Pons (tissue), 1 donor: ENCODE measurements around the gene AEN.
A peak's percentile ranks its signal among the peaks of the same experiment; 100 is the strongest.

Source experiments
- DNase-seq: peaks from one replicate; pipeline ENCODE4 v3.0.0-alpha.2; 2016; ENCODE audit warnings: low spot score

AEN gene, protein sequence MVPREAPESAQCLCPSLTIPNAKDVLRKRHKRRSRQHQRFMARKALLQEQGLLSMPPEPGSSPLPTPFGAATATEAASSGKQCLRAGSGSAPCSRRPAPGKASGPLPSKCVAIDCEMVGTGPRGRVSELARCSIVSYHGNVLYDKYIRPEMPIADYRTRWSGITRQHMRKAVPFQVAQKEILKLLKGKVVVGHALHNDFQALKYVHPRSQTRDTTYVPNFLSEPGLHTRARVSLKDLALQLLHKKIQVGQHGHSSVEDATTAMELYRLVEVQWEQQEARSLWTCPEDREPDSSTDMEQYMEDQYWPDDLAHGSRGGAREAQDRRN

DNA sequence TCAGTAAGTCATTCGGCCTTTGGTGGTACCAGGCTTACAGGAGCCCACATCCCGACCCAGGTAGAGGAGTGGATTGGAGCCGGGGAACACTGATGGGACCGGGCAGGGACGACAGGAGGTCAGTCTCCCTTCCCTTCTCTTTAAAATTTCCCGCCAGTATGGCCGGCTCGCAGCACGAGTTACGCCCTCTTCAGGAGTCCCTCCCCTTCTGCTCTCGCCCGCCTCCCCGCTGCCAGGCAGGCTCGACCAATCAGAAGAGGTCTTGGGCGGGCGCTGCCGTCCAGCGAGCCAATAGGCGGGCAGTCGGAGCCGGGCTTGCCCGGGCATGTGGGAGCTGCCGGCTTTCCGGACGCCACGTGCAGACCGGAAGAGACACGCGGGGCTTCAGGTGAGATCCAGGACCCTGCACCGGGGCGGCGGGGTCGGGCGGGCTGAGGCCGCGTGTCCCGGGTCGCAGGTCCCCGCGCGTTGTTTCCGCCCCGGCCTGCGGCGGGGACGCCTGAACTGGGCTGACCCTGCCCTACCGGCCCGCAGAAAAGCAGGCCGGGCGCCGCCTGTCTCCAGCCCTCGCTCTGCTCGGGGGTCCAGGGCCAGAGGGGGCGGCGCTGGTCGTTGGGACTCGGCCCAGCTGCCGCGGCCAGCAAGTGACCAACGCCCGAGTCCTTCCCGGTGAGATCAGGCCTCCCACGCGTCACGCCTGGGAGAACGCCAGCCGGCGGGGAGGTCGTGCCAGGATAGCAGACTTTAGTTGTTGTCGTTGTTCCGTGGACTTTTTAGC is at the start of gene AEN:
Gene AEN (plus strand): TSS at position 346 of the 778 bp plus-strand sequence. CDS start 4,870 bp downstream, outside the sequence.
- peak; percentile 96 for DNase-seq

DNA sequence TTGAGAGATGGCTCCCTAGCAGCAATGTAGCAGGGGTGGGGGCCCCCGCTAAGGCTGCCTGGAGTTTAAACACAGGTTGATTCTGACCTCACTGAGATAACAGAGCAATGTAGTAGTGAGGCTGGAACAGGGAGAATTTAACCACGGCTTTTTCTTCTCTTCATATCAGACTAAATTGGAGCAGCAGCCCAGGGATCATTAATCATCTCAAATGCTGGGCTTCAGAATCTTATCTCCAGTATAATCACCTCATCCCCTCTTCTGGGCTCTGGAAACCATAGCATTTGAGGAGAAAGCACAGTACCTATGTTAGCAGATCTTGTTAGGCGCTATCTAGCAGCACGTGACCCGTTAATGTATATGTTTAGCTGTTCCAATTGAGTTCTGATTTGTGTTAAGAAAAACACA is 49.3 kb upstream of the AEN start:
- DNase-seq: no peak

DNA sequence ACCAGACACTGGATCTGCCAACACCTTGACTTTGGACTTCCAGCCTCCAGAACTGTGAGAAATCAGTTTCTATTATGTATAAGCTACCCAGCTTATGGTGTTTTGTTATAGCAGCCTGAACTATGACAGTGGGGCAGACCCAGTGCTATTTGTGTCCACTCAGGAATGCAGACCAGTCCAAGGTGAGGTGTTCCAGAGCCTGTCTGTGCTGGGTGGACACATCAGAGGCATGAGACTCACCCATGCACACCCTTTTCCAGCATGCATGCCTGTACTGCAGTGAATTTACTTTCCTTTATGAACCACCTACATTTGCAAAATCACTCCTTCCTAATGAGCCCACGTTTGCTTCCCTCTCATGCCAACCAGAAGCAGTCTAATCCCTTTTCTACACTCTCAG is 47.1 kb upstream of the AEN start:
- DNase-seq: no peak

DNA sequence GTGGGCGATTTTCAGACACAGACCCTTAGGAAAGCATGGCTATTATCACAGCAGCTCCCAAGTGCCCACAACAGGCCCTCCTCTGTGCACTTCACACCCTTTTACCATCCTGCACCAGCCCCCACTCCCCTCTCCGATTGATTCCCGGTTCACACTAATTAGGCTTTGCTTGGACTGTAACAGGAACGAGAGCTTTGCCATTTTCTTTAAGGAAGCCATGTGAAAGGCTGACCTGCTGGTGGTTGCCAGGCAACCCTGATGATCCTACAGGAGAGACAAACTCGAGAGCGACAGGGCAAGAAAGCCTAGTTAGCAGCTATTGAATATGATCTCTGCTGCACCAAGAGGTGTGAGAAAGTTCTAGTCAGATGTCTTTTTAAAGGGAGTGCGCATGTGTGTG is 46.5 kb upstream of the AEN start:
- no peak for DNase-seq

DNA sequence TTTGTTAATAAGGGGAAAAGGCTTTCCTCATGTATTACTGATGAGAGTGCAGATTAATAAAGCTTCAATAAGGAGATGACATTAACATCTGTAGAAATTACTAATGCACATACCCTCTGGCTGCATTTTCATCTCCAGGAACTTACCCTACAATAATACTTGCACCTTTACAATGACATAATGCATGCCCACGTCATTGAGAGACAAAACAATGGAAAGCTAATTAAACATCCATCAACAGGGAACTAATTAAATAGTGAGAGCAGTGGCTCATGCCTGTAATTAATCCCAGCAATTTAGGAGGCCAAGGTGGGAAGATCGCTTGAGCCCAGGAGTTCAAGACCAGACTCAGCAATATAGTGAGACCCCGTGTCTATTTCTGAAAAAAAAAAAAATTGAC is 41.8 kb upstream of the AEN start:
- DNase-seq: no peak

DNA sequence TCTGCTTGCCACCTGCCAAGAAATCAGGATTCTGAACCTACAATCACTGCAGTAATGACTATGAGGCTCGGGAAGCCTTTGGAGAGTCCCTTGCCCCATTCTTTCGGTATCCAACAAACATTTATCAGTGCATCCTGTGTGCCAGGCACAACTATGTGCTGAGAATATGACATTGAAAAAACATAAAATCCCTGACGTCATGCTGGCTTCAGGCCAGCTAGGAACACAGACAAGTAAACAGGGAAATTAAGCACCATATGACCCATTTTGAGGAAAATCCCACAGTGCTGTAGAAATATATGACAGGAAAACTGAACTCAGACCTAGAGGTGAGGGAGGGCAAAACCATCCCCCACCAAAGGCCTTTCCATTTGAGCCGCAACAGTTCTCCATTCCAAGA is 40.6 kb upstream of the AEN start:
- DNase-seq: no peak

DNA sequence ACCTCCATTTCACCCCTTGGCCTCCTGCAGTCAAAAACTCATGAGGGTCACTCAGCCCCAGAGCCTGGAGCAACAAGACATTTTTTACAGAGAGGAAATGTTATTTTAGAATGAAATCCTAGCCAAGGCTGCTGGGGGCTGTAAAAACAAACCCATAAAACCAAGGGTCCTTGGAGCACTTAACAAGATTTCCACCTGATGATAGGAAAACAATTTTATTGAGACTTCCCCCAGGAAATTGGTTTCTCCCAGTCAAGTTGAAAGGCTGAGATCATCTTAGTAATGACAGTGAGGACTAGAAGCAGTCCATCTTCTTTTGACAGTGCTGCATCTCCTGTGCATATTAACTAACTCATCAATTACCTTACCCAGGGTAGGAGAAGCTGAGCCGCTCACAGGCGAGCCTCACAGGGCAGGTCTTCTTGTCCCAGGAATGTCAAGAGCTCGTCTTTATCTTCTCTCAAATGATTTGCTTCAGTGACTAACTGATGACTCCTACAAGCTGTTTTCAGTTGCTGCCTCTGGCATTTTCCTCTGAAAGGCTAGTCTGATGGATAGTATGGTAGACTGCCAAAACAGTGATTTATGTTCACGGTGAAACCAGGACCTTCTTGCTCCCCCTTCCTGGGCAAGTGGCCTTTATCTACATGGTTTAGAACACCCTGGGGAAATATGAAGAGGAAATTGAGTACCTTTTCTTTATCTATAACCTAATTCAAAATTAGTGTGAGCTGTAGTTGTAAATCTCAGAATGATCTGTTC is 34.6 kb upstream of the AEN start:
- DNase-seq: no peak

DNA sequence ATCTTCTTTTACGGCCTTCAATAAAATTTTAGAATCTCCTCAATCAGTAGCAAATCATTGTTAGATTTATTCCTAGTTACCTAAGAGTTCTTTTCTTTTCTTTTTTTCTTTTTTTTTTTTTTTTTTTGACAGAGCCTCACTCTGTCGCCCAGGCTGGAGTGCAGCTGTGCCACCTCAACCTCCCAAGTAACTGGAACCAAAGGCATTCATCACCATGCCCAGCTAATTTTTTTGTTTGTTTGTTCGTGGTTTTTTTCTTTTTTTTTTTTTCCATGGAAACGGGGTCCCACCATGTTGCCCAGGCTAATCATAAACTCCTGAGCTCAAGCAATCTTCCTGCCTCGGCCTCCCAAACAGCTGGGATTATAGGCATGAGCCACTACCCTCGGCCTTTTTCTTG is 30.4 kb upstream of the AEN start:
- no peak for DNase-seq

DNA sequence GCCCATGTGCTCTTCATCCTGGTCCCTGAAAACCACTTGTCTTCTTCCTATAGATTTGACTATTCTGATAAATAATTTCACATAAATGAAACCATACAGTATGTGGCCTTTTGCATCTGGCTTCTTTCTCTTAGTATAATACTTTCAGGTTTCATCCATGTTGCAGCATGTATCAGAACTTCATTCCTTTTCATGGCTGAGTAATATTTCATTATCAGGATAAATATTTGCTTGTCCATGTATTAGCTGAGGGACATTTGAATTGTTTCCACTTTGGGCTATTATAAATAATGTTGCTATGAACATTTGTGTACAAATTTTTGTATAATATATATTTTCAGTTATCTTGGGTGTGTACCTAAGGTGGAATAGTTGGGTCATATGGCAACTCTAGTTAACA is 29.8 kb upstream of the AEN start:
- no peak for DNase-seq

DNA sequence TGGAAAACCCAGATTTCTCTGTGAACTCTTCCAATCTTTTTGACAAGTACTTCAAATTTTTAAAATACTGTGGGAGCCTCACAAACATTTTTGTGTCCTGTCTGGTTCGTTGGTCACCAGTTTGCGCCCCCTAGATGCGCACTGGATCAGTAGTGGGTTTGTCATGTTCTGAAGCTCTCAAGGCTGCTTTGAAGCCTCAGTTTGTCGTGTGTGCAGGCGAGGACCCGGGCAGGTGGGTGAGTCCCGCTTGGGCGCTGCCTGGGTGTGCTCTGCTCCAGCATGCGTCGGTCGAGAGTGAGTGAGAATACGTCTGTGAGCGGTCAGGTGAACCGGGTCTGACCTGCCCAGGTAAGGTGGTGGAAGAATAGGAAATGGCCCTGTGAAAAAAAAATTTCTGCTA is 17.3 kb upstream of the AEN start:
- no peak for DNase-seq

DNA sequence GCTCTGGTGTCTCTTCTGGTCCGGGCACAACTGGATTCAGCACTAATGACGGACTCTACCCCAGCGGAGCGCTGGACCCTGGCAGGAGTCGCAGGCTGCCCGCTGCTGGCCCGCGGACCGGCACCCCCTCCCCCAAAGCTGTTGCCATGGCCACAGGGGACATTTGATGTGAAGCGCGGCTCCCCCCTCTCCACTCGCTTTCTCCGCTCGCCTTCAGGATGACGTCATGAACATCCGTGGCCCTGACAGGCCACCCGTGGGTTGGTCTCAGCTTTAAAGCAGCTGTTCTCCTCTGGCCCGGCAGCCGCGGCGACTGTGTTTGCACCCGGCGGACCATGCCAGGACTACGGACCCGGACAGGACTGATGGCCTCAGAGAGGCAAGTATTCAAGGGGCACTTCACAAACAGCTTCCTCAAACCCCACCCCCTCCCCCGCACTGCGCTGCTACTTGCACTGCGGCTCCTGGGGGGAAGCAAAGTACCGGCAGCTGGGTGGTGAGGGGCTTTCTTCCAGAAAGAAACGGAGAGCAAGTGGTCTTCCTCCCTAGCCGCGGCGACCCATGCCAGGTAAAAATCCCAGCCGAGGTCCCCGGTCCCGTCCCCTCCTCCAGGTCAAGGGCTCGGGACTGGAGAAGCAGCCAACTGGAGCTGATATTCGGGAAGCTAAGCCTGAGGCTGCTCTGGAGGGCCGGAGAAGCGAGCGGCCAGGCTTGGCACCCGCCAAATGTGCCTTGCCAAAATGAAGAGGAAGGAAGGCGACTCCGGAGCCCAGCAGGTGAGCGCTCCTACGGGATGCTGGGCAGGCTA is 16.6 kb upstream of the AEN start:
- no peak for DNase-seq

DNA sequence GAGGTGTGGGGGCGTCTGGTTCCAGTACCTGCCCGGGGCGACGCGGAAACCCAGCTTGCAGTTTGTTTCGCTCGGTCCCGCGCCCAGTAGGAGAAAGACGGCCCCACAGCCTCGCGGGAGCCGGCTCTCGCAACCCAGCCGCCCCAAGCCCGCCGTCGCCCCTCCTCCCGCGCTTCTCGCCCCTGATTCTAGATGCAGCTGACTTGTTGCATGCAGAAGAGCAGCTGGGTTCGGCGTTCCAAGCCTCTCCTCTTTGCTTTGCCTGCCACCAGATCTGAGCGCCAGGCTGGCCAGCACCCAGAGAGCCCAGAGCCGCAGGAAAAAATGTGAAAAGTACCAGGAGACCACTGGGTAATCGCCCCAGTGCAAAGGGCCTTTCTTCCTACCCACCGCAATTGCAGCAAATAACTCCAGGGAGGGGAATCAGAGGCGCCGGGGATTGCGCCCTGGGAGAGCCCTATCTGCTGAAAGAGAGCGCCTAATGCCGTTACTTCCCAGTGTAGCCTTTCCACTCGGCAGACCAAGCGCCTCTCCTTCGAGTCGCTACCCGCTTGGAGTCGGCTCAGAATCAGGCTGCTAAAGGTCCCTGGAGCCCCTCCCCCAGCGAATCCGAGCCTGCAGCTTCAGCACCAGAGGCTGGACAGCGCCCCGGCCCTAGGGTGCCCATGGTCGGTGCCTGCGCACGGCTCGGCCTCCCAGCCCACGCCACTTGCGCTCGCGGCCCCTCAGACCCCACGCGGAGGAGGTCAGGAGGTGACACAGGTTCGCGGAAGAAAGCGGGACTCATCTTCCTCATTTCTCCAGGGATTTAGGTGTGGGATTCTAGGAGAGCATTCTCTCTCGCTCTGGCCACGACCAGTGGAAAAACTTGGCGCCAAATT is 15.7 kb upstream of the AEN start:
- DNase-seq: no peak

DNA sequence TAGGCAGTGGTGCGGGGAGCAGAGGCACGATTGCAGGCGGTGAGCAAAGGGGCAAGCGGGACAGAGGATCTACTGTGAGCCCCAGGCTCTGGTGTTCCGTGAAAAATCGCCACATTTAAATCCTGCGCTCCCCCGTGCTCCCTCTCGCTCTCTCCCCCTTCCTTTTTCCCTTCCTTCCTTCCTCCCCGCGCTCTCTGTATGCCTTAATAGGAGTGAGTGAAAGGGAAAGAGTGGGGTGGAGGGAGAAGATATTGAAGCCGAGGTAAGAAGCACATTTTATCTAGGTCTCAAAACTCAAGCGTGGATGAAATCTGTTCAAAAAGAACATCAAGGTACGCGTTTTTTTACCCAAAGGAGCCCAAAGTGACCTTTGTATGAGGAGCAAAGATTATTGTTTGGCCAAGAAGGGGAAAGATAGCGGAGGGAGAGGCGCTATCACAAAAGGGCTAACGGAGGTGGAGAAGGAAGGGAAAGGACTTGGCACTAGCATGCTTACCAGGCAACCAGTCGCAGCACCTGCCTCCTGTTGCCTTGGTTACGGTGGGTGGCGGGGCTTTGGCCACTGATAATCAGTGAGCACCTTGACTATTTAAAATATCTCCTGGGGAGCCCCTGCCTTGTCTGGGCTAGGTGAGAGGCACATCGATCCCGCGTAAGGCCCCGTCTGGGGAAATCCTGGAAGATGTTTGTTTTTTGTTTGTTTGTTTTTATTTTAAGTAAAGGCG is 14.9 kb upstream of the AEN start:
- DNase-seq: no peak

DNA sequence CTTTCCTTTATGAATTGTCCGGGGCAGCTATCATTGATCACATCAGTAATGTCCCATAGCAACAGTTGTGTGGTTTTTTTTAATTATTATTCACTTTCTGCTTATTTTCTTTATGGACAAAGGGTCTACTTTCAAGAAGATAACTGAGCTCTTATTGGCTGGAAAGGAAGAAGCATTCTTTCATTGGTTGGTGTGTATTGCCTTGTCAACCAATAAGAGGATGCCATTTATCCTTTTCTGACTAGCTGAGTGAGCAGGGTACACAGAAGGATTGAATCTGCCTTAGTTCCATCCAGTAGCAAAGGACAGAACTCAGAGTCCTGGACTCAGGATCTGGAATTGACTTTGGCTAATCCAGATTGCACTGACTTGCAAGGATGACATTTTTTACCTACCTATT is 13.2 kb upstream of the AEN start:
- DNase-seq: no peak

DNA sequence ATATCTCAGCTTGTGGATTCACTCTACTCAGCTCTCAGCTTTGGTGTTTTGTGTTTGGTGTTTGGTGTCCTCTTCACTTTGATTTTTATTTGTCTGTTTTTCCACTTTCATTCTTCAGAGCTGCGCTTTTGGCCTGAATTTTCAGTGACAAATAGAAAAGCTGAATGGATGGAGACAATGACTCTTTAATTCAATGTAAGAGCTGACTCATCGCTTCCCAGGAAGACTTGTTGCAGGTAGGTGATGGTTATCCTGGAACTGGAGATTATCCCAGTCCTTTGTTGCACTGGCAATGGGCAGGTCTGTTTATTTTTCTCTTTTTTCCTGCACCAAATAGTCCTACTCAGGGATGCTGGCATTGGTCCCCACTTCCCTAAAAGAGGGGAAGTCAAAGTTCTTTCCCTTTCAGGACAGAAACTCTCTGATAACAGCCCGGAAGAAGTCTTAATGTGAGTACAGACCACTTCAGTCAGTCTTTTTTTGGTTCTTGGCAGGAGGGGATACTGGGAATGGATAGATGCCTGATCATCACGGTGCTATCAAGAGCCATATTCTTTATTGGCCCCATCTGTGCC is 12.4 kb upstream of the AEN start:
- DNase-seq: no peak

DNA sequence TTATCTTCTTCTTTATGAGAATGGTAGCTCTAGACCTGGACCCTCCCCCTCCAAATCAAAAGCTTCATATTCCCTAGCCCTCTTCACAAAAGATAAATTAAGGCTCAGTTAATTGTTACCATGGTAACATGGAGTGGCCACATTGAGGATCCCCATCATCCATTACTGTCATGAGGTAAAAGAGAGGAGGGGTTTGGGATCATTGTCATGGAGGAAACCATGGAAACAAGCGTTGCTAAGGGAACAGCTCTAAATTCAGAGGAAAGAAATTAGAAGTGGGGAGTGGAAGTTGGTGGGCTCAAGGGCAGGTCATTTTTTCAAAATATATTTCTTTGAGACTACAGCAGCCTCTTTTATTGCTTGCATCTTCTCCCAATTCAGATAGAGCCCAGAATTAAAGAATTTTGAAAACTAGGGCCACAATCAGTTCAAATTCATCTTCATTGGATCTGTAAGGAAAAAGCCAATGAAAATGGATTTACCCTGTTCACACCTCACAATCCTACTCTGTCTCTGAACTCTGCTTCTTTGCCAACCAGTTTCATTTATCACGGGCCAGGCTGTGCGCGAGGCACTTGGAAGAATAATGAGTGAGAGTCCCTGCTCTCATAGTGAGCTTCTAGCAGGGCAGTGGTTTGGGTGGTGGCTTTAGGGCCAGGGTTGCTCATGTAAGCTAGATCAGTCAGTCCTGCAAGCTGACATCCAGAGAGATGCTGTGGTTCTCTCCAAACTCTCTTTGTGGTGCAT is 11.6 kb upstream of the AEN start:
- no peak for DNase-seq

DNA sequence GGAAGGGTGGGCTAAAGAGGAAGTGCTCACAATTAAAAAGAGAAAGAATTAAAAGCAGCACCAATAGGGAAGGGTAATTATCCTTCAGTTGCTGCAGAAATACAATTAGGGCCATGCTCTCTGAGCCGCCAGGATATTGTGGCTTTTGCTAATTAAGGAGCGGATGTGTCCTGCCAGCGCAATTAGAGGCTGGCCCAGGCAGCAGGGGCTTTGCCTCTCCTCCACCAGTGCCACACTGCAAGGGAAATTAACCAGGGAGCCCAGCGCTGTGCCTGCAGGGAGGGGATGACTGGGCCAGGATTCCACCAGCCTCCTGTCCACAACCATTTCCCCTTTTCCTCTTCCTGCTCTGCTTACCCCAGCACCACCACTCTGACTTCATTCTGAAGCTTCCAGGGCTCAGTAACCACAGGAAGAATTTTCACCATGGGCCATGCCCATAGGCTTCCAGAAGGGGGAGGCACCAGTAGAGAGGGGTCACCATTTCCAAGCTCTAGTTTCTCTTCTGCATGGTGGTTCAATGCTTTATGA is 10.4 kb upstream of the AEN start:
- no peak for DNase-seq

DNA sequence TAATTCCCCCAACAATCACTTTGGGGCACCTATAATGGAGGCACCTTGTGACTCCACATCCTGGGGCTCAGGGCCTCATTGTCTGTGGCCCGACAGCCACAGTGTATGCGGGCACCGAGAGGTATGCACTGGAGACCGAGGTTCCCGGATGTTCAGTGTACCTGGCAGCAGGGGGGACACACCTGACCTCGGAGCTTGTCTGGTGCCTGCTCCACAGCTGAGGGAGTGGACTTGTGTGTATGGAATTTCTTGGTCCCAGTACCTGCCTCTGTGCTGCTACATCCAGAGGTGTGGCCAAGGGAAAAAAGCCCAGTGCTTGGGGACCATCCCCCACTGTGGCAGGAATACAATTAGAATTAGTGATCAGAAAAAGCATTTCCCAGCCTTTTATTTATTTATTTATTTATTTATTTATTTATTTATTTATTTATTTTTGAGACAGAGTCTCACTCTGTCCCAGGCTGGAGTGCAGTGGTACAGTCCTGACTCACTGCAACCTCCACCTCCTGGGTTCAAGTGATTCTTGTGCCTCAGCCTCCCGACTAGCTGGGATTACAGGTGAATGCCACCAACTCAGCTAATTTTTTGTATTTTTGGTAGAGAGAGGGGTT is 8.8 kb upstream of the AEN start:
- DNase-seq: no peak
